ENCODE results near the gene P2RX3.

P2RX3 gene

GRCh38 chr11:57324886-57325734 is 13.0 kb upstream of the P2RX3 start, which contains the start of gene TNKS1BP1 (continued):
- TF ChIP-seq ZNF843 (tag by site-specific recombination; IDR thresholded peaks at IDR 0.05) (no peak), ZNF501 (tag by site-specific recombination; IDR thresholded peaks at IDR 0.05) (0 out of 2 replicates have a peak, but pooled peaks have one; percentile 63), ZNF10 (tag by site-specific recombination; IDR thresholded peaks at IDR 0.05) (no peak), PRDM6 (tag by site-specific recombination; IDR thresholded peaks at IDR 0.05) (no peak), OSR2 (tag by site-specific recombination; IDR thresholded peaks at IDR 0.05) (peak; percentile 46; the same call in 1 of the 2 replicates), GLIS2 (tag by site-specific recombination; IDR thresholded peaks at IDR 0.05) (0 out of 2 replicates have a peak, but pooled peaks have one; percentile 19), ZNF449 (tag by site-specific recombination; IDR thresholded peaks at IDR 0.05) (0 out of 2 replicates have a peak, but pooled peaks have one; percentile 26), GLIS1 (tag by site-specific recombination; IDR thresholded peaks at IDR 0.05) (peak; percentile 12; the same call in 1 of the 2 replicates), FEZF1 (tag by site-specific recombination; IDR thresholded peaks at IDR 0.05) (no peak), ZNF558 (tag by site-specific recombination; IDR thresholded peaks at IDR 0.05) (no peak), ZNF24 (tag by site-specific recombination; IDR thresholded peaks at IDR 0.05) (0 out of 2 replicates have a peak, but pooled peaks have one; percentile 34), ZNF549 (tag by site-specific recombination; IDR thresholded peaks at IDR 0.05) (no peak), ZNF629 (tag by site-specific recombination; IDR thresholded peaks at IDR 0.05) (peak; percentile 26), ZSCAN18 (tag by site-specific recombination; IDR thresholded peaks at IDR 0.05) (no peak), ZNF548 (tag by site-specific recombination; IDR thresholded peaks at IDR 0.05) (no peak), ZNF704 (tag by site-specific recombination; IDR thresholded peaks at IDR 0.05) (no peak), OVOL3 (tag by site-specific recombination; IDR thresholded peaks at IDR 0.05) (no peak), ZFP37 (tag by site-specific recombination; IDR thresholded peaks at IDR 0.05) (peak; percentile 90), SP7 (tag by site-specific recombination; IDR thresholded peaks at IDR 0.05) (peak; percentile 27; the same call in 1 of the 2 replicates), WT1 (tag by site-specific recombination; IDR thresholded peaks at IDR 0.05) (0 out of 2 replicates have a peak, but pooled peaks have one; percentile 61), ZNF335 (tag by site-specific recombination; conservative IDR thresholded peaks at IDR 0.05) (peak; percentile 91), ZBTB8A (tag by site-specific recombination; IDR thresholded peaks at IDR 0.05) (no peak), ZNF521 (tag by site-specific recombination; IDR thresholded peaks at IDR 0.05) (no peak)
